GM21360 (cell line): ENCODE data around the gene SIL1.
"Not testable (repeated sequence)": the region's sequence is repeated elsewhere in the genome, so short reads cannot be mapped to it uniquely, and the experiment has no call there.

Source experiments
- ATAC-seq: cut with Tn5 transposase; IDR thresholded peaks from one replicate; pipeline ENCODE4 v1.9.1; 2021; ENCODE audit warnings: mild to moderate bottlenecking, moderate library complexity; ENCODE audit not compliant: unreplicated experiment

The SIL1 gene

GRCh38 chr5:139076111-139076510 lies 122.1 kb downstream of the SIL1 start:
- no peak for ATAC-seq

GRCh38 chr5:139075066-139076050 lies 122.8 kb downstream of the SIL1 start:
- no peak for ATAC-seq

DNA sequence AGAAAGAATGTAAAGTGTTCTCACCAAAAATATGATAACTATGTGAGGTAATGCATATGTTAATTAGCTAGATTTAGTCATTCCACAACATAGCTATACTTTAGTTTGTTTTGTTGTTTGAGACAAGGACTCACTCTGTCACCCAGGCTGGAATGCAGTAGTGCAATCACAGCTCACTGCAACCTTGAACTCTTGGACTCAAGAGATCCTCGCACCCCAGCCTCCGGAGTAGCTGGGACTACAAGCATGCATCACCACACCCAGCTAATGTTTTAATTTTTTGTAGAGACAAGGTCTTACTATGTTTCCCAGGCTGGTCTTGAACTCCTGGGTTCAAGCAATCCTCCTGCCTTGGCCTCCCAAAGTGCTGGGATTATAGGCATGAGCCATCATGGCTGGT lies 124.2 kb downstream of the SIL1 start:
- ATAC-seq = not testable (repeated sequence)

- ATAC-seq = no peak
These were observed 129.5 kb downstream of the SIL1 start for GRCh38 chr5:139068494-139069151.

- ATAC-seq = no peak
These were observed 130.1 kb downstream of the SIL1 start for GRCh38 chr5:139068060-139068459.

GRCh38 chr5:139065306-139065705 lies 132.9 kb downstream of the SIL1 start:
- ATAC-seq = no peak

DNA sequence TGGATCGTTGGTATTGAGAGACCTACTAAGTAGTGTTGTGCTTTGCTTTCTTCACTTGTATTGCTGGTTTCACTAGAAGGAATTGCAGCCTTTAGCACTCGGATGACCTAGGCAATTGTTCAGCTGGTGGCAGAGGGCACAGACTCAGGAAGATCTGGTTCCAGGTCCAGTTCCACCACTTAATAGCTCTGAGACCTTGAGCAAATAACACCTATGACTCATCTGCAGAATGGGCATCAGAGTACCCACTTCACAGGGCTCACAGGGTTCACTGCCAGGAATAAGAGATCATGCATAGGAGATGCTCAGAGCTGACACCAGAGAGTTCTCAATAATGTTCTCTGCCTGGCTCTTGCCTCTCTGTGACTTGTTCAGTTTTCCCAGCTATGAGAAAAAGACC lies 133.6 kb downstream of the SIL1 start:
- no peak for ATAC-seq

- no peak for ATAC-seq
These were observed 134.5 kb downstream of the SIL1 start for GRCh38 chr5:139063664-139064054.

DNA sequence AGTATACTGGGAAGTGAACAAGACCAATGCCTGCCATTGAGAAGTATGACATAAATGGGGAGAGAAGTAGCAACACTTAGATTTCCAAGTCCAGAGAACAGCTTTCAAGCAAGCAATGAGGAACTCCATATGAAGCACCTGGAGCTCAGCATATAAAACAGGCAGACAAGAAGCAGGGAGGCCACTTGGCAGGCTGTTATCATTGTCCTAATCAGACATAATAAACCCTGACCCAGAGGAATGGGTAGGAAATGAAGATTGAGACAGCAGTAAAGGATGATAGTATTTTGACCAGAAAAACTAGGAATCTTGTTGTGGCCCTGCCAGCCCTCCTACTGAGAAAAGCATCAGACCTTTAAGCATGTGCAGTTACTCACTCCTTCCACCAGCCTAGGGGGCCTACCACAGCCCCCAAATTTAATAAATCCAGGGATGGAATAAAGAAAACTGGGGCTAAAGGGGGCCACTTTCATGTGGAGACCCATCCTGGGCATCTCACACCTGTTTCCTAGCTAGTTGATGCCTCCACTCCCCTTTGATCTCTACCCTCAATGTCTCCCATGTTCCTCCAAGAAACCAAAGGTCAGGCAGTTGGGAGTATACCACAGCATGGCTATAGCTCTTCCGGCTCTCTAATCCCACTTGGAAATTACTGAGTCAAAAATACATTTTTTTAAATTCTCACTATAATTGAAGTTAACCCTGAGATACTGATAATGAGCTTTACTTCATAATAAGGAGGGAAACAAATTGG lies 135.1 kb downstream of the SIL1 start:
- ATAC-seq = no peak

DNA sequence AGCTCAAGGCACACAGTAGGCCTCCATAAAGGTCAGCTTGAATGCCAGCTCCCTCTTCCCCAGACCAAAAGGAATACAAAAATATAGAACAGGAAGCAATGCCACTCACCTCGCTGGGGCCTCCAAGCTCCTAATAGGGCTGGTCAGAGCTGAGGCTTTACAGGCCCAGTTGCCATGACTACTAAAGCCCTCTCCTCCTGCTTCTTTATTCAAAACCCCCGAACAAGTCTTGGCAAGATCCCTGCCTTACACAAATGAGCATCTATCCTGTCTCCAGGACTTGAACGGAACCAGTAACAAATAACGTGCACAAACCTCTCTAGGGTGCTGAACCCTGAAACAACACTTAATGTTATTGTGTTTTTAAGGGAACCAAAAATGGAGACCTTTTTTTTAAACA lies 136.3 kb downstream of the SIL1 start:
- no peak for ATAC-seq

- ATAC-seq = no peak
These were observed 136.9 kb downstream of the SIL1 start for GRCh38 chr5:139061274-139061673.

GRCh38 chr5:139058121-139058520 lies 140.0 kb downstream of the SIL1 start:
- ATAC-seq = no peak

DNA sequence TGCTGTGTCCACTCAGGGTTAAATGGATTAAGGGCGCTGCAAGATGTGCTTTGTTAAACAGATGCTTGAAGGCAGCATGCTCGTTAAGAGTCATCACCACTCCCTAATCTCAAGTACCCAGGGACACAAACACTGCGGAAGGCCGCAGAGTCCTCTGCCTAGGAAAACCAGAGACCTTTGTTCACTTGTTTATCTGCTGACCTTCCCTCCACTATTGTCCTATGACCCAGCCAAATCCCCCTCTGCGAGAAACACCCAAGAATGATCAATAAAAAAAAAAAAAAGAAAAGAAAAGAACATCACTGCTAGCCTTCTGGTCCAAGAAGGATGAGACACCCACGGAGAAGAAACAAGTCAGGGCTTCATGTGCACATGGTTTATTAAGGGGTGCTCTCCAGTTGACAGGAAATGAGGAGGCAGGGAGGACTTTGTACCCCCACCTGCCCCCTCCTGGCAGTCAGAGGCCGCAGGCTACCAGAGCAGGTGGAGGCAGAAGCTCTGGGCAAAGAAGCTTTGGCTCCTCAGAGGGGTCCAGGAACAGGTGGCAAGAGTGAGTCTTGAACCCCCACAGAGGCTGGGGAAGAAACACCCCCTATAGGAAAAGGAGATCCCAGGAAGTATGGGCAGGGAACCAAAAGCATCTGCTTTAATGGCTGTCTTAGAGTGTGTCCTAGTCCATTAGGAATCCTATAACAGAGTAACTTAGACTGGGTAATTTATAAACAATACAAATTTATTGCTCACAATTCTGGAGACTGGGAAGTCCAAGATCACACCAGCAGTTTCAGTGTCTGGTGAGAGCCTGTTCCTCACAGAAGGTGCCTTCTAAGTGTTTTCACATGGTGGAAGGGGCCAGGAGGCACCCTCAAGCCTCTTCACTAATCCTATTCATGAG lies 140.9 kb downstream of the SIL1 start:
- ATAC-seq = not testable (repeated sequence)

GRCh38 chr5:139052975-139053374 lies 145.2 kb downstream of the SIL1 start:
- ATAC-seq = no peak

- ATAC-seq = no peak
These were observed 146.8 kb downstream of the SIL1 start for GRCh38 chr5:139051392-139051791.

GRCh38 chr5:139050432-139050831 lies 147.7 kb downstream of the SIL1 start:
- no peak for ATAC-seq

DNA sequence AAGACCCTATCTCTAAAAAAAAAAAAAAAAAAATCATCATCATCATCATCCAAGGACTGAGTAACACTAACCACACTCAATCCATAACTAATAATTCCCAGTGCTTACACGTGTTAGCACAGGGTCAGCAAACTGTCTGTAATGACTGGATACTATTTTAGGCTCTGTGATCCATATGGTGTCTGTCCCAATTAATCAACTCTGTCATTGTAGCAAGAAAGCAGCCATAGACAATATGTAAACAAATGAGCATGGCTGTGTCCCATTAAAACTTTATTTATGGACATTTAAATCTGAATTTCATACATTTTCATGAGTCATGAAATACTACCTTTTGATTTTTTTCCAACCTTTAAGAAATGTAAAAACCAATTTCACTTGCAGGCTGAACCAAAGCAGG lies 148.4 kb downstream of the SIL1 start:
- ATAC-seq = no peak

DNA sequence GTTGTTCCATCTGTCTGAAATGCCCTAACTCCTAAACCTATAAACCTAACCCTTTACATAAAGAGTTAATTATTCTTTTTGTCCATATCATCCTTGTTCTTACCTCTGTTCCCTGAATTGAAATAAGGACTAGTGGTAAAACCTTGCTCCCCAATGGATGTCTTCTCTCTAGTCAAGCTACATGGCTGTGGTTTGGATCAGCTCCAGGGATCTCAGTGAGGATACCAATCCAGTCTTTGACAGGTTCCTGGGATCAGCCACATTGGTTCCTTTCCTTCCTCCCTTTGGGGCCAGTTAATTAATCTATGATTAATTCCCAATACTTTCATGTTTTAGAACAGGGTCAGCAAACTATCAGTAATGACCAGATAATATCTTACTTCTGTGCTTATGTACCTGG lies 151.6 kb downstream of the SIL1 start:
- no peak for ATAC-seq

DNA sequence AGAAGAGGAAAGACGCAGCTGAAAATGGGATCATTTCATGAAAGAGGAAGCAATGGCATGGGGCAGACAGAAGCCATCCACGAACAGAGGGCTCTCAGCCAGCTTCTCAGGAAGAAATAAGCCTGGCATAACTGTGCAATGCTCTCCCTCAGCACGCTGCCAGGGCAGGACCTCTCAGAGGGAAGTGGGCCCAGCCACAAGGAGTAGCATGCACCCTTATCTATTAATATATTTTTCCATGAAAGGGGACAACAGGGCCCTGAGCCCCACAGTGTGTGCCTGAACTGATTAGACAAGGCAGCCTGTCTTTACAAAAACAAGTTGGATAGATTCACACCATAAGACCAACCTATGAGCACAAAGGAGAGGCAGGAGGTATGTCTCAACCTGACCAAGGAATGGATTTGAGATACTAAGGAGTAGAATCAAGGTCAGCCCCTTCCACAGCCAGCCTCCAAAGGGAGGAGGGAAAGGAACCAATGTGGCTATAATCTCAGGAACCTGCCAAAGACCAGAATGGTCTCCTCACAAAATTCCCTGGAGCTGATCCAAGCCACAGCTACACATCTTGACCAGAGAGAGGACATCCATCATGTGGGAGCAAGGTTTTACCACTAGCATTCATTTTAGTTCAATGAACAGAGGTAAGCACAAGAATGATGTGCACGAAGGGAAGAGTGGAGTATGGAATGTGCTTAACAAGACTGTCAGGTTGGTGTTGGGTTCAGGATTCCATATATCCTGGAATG lies 154.8 kb downstream of the SIL1 start:
- no peak for ATAC-seq

GRCh38 chr5:139040081-139040480 lies 158.1 kb downstream of the SIL1 start:
- ATAC-seq = no peak
